ENCODE data around the gene PFAS. TPM values are rescaled to one million over a fixed set of nuclear protein-coding genes. Genes with fewer than 3 reads are reported as not detected.

Gene PFAS
- total RNA-seq, 1 experiment from 2014 or later = 228 TPM

GRCh38 chr17:8221663-8222379 lies 27.3 kb upstream of the PFAS start:
- no peak overlapping the region for H3T11ph ChIP-seq (ENCODE audit: low read length)
- no peaks in the 10 kb centered on the region for H3K27me3 ChIP-seq (ENCODE audit: insufficient read depth, low read length)
- H3K4ac ChIP-seq (ENCODE audit: low read depth, low read length) = no peak overlapping the region
- Mint-ChIP-seq H3K27ac (peak overlapping the region; percentile 99 to 100 (median 99); a peak in 6 of 7 replicates), H3K27me3 (ENCODE audit: low read depth) (peaks cover 21% of the 10 kb centered on the region), H3K36me3 (ENCODE audit: insufficient read depth in 1 of 3, low read depth in 3 of 3) (peaks cover 0 to 5% (median 4%) of the 10 kb centered on the region in 3 experiments; a peak in 2 of 7 replicates), H3K4me1 (peaks cover 4 to 19% of the 10 kb centered on the region in 2 experiments), H3K9me3 (peaks cover 14 to 17% of the 10 kb centered on the region in 2 experiments; a peak in 4 of 5 replicates), H3K4me3 (peak overlapping the region; percentile 97 to 100)
- peak overlapping the region; percentile 30 for H3K18ac ChIP-seq (ENCODE audit: insufficient read length, low read depth, low read length)
- H3K79me2 ChIP-seq (ENCODE audit: insufficient read depth, low read length) = no peaks in the 10 kb centered on the region
- no peaks in the 10 kb centered on the region for H3K9me3 ChIP-seq (ENCODE audit: control insufficient read depth, low read depth, low read length)
- no peak overlapping the region for H2BK120ac ChIP-seq (ENCODE audit: low read depth, low read length, poor library complexity, severe bottlenecking)
- no peak overlapping the region for H2BK20ac ChIP-seq (ENCODE audit: low read depth, low read length, poor library complexity, severe bottlenecking)
- H4K5ac ChIP-seq (ENCODE audit: insufficient read length, low read depth, low read length) = no peak overlapping the region
- peak; percentile 93 for DNase-seq
- no peak overlapping the region for H3K27ac ChIP-seq (ENCODE audit: insufficient read length, low read depth, low read length)
- no peak overlapping the region for H2AK5ac ChIP-seq (ENCODE audit: insufficient read length, low read length)
- H2BK5ac ChIP-seq (ENCODE audit: insufficient read length, low read length) = no peak overlapping the region
- no peaks in the 10 kb centered on the region for H3K4me1 ChIP-seq (ENCODE audit: insufficient read depth, low read length)
- no peak overlapping the region for H2BK12ac ChIP-seq (ENCODE audit: insufficient read length, low read depth, low read length)
- no peak overlapping the region for H3K56ac ChIP-seq (ENCODE audit: insufficient read length, low read depth, low read length)
- H3K23me2 ChIP-seq (ENCODE audit: insufficient read length, low read depth, low read length, poor library complexity, severe bottlenecking) = peaks cover 7% of the 10 kb centered on the region
- peak overlapping the region; percentile 9; the same call in 1 of the 2 replicates for H3K14ac ChIP-seq (ENCODE audit: insufficient read depth, low read length)
- no peak overlapping the region for H2AFZ ChIP-seq (ENCODE audit: low read length)
- no peak overlapping the region for H4K8ac ChIP-seq (replicated peaks; ENCODE audit: insufficient read length, low read depth, low read length)
- WGBS (ENCODE audit: extremely low coverage, insufficient read length, low lambda C conversion rate) = no CpG with 5 or more reads among the region's 40 CpGs
- peak overlapping the region; percentile 75 for H3K9ac ChIP-seq (ENCODE audit: extremely low read depth, insufficient read length, low read length)
- H2BK15ac ChIP-seq (ENCODE audit: low read depth, low read length) = no peak overlapping the region
- H3K79me1 ChIP-seq (ENCODE audit: insufficient read depth, low read depth, low read length, poor library complexity, severe bottlenecking) = no peaks in the 10 kb centered on the region
- H3K4me2 ChIP-seq (ENCODE audit: insufficient read depth, insufficient read length, low read length) = peak overlapping the region; percentile 91
- no peak overlapping the region for H4K91ac ChIP-seq (ENCODE audit: insufficient read length, low read depth, low read length)
- no peaks in the 10 kb centered on the region for H4K20me1 ChIP-seq (ENCODE audit: control insufficient read depth, insufficient read depth, insufficient read length)
- H3K23ac ChIP-seq (ENCODE audit: insufficient read length, low read depth, low read length) = no peak overlapping the region
- TF ChIP-seq, protein P1, sequence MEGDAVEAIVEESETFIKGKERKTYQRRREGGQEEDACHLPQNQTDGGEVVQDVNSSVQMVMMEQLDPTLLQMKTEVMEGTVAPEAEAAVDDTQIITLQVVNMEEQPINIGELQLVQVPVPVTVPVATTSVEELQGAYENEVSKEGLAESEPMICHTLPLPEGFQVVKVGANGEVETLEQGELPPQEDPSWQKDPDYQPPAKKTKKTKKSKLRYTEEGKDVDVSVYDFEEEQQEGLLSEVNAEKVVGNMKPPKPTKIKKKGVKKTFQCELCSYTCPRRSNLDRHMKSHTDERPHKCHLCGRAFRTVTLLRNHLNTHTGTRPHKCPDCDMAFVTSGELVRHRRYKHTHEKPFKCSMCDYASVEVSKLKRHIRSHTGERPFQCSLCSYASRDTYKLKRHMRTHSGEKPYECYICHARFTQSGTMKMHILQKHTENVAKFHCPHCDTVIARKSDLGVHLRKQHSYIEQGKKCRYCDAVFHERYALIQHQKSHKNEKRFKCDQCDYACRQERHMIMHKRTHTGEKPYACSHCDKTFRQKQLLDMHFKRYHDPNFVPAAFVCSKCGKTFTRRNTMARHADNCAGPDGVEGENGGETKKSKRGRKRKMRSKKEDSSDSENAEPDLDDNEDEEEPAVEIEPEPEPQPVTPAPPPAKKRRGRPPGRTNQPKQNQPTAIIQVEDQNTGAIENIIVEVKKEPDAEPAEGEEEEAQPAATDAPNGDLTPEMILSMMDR (conservative IDR thresholded peaks at IDR 0.05) = no peak

All from H9 (cell line).